Measurements from ENCODE around the gene AGAP2.

Gene AGAP2

GRCh38 chr12:57770734-57771133 is 32.2 kb upstream of the AGAP2 start:
- Histone ChIP-seq H3K36me3 (ENCODE audit: control insufficient read depth in 5 of 5, insufficient read depth in 5 of 5, low read length in 5 of 5) (peaks cover 3 to 23% (median 18%) of the 10 kb centered on the region in 5 donors), H3K27ac (ENCODE audit: low read depth, low read length) (no peak overlapping the region), H3K9me3 (ENCODE audit: control insufficient read depth in 5 of 5, low read length in 5 of 5) (no peaks in the 10 kb centered on the region), H3K4me1 (ENCODE audit: control insufficient read depth in 5 of 5, insufficient read depth in 5 of 5, low read length in 5 of 5) (peaks cover 2 to 40% (median 38%) of the 10 kb centered on the region in 5 donors), H3K9ac (ENCODE audit: low read length in 5 of 5) (no peak overlapping the region), H3K4me3 (ENCODE audit: low read depth in 1 of 5, low read length in 5 of 5) (peak overlapping the region in 1 of 5 donors; percentile 96), H3K27me3 (ENCODE audit: control insufficient read depth in 5 of 5, insufficient read depth in 4 of 5, low read length in 5 of 5) (peaks cover 14 to 22% (median 19%) of the 10 kb centered on the region in 5 donors)

GRCh38 chr12:57769594-57769993 is 31.1 kb upstream of the AGAP2 start:
- H3K9me3 ChIP-seq (ENCODE audit: control insufficient read depth in 5 of 5, low read length in 5 of 5) = no peaks in the 10 kb centered on the region
- no peak overlapping the region for H3K9ac ChIP-seq (ENCODE audit: low read length in 5 of 5)
- H3K4me3 ChIP-seq (ENCODE audit: low read depth in 1 of 5, low read length in 5 of 5) = no peak overlapping the region
- H3K4me1 ChIP-seq (ENCODE audit: control insufficient read depth in 5 of 5, insufficient read depth in 5 of 5, low read length in 5 of 5) = peaks cover 4 to 51% (median 50%) of the 10 kb centered on the region in 5 donors
- H3K27me3 ChIP-seq (ENCODE audit: control insufficient read depth in 5 of 5, insufficient read depth in 4 of 5, low read length in 5 of 5) = peaks cover 23 to 33% (median 31%) of the 10 kb centered on the region in 5 donors
- H3K36me3 ChIP-seq (ENCODE audit: control insufficient read depth in 5 of 5, insufficient read depth in 5 of 5, low read length in 5 of 5) = peaks cover 3 to 19% (median 15%) of the 10 kb centered on the region in 5 donors
- no peak overlapping the region for H3K27ac ChIP-seq (ENCODE audit: low read depth, low read length)

DNA sequence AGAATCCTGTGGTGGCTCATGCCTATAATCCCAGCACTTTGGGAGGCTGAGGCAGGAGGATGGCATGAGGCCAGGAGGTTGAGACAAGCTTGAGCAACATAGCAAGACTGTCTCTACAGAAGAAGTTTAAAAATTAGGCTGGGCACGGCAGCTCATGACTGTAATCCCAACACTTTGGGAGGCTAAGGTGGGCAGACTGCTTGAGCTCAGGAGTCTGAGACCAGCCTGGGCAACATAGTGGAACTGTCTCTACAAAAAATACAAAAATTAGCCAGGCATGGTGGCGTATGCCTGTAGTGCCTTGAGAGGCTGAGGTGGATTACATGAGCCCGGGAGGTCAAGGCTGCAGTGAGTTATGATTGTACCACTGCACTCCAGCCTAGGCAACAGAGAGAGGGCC is 29.3 kb upstream of the AGAP2 start:
- Histone ChIP-seq H3K4me1 (ENCODE audit: control insufficient read depth in 5 of 5, insufficient read depth in 5 of 5, low read length in 5 of 5) (peaks cover 4 to 47% (median 44%) of the 10 kb centered on the region in 5 donors), H3K36me3 (ENCODE audit: control insufficient read depth in 5 of 5, insufficient read depth in 5 of 5, low read length in 5 of 5) (peaks cover 3 to 19% (median 15%) of the 10 kb centered on the region in 5 donors), H3K9me3 (ENCODE audit: control insufficient read depth in 5 of 5, low read length in 5 of 5) (no peaks in the 10 kb centered on the region), H3K4me3 (ENCODE audit: low read depth in 1 of 5, low read length in 5 of 5) (no peak overlapping the region), H3K27me3 (ENCODE audit: control insufficient read depth in 5 of 5, insufficient read depth in 4 of 5, low read length in 5 of 5) (peaks cover 38 to 45% (median 43%) of the 10 kb centered on the region in 5 donors), H3K9ac (ENCODE audit: low read length in 5 of 5) (no peak overlapping the region), H3K27ac (ENCODE audit: low read depth, low read length) (no peak overlapping the region)

DNA sequence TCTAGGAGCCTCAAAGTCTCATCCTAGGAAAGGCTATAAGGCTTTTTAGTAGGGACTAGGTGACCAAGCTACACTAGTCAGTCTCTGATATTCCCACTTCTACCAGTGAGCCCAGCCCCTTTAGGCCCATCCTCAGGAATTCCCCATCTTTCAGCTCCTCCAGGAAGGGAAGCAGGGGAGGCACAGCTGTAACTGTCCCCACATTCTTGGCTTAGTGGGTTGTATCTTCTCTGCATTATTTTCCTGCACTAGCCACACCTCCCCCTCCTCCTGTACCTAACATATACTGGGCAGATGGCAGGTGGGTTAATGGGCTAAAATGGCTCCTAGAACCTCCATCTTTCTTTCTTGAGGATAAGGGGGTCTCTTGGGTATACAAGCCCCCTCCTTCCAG is 28.8 kb upstream of the AGAP2 start:
- Histone ChIP-seq H3K9ac (ENCODE audit: low read length in 5 of 5) (no peak overlapping the region), H3K36me3 (ENCODE audit: control insufficient read depth in 5 of 5, insufficient read depth in 5 of 5, low read length in 5 of 5) (peaks cover 3 to 19% (median 15%) of the 10 kb centered on the region in 5 donors), H3K4me3 (ENCODE audit: low read depth in 1 of 5, low read length in 5 of 5) (no peak overlapping the region), H3K9me3 (ENCODE audit: control insufficient read depth in 5 of 5, low read length in 5 of 5) (no peaks in the 10 kb centered on the region), H3K4me1 (ENCODE audit: control insufficient read depth in 5 of 5, insufficient read depth in 5 of 5, low read length in 5 of 5) (peaks cover 4 to 44% (median 38%) of the 10 kb centered on the region in 5 donors), H3K27me3 (ENCODE audit: control insufficient read depth in 5 of 5, insufficient read depth in 4 of 5, low read length in 5 of 5) (peaks cover 38 to 46% (median 45%) of the 10 kb centered on the region in 5 donors), H3K27ac (ENCODE audit: low read depth, low read length) (no peak overlapping the region)

DNA sequence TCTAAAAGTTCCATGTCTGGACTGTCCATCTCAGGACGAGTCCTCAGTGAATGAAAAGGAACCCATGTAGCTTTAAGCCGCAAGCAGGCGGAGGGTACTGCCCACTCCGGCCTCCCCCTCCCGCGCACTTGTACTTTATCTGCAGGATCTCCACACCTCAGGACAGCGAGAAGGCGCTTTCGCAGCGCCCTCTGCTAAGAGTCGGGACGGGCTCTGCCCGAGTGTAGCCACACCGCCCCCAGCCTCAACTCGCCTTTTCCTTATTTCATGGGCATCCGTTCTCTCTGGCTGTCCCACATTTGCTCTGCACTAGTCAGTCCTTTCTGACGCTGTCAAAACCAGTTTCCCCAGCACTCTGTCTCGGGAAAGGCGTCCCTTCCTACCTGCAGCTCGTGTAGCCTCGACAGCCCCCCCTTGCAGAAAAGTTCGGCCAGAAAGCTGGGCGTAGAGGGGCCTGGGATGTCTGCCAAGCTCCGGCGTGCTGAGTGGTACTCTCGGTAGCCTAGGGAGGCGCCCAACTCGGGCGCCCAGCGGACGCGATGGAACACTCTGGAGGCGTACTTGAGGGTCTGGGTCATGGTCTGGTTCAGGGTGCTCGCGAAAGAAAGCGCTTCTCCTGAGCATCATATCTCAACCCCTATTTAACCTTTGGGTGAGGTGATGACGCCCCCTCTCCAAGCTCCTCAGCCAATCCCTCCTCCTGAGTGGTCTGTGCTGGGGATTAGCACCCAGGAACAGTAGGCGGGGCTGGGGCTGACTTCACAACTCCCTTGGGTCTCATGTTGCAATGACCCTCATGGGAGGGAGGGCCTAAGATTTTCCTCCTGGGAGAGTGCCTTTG is 28.1 kb upstream of the AGAP2 start, which contains the start of gene CYP27B1:
Gene CYP27B1, minus strand, starts transcription at position 615 of the 841 bp plus-strand sequence. Its CDS starts 37 bp downstream, at position 578.
- H3K9me3 ChIP-seq (ENCODE audit: control insufficient read depth in 5 of 5, low read length in 5 of 5) = no peaks in the 10 kb centered on the region
- H3K4me3 ChIP-seq (ENCODE audit: low read depth in 1 of 5, low read length in 5 of 5) = peak within 1 kb of the TSS in 4 of 5 donors; percentile 1 to 35 (median 20)
- H3K9ac ChIP-seq (ENCODE audit: low read length in 5 of 5) = no peak within 1 kb of the TSS
- peaks cover 4 to 38% (median 34%) of the 10 kb centered on the region in 5 donors for H3K4me1 ChIP-seq (ENCODE audit: control insufficient read depth in 5 of 5, insufficient read depth in 5 of 5, low read length in 5 of 5)
- peaks cover 3 to 19% (median 15%) of the 10 kb centered on the region in 5 donors for H3K36me3 ChIP-seq (ENCODE audit: control insufficient read depth in 5 of 5, insufficient read depth in 5 of 5, low read length in 5 of 5)
- H3K27me3 ChIP-seq (ENCODE audit: control insufficient read depth in 5 of 5, insufficient read depth in 4 of 5, low read length in 5 of 5) = peaks cover 38 to 46% (median 45%) of the 10 kb centered on the region in 5 donors
- no peak within 1 kb of the TSS for H3K27ac ChIP-seq (ENCODE audit: low read depth, low read length)

GRCh38 chr12:57765698-57766463 is 27.3 kb upstream of the AGAP2 start:
- Histone ChIP-seq H3K27ac (ENCODE audit: low read depth, low read length) (no peak overlapping the region), H3K9ac (ENCODE audit: low read length in 5 of 5) (peak overlapping the region in 1 of 5 donors; percentile 18), H3K27me3 (ENCODE audit: control insufficient read depth in 5 of 5, insufficient read depth in 4 of 5, low read length in 5 of 5) (peaks cover 38 to 46% (median 45%) of the 10 kb centered on the region in 5 donors)

GRCh38 chr12:57765003-57765697 is 26.6 kb upstream of the AGAP2 start:
- no peak overlapping the region for H3K27ac ChIP-seq (ENCODE audit: low read depth, low read length)
- peaks cover 3 to 15% (median 13%) of the 10 kb centered on the region in 5 donors for H3K36me3 ChIP-seq (ENCODE audit: control insufficient read depth in 5 of 5, insufficient read depth in 5 of 5, low read length in 5 of 5)
- H3K9ac ChIP-seq (ENCODE audit: low read length in 5 of 5) = peak overlapping the region in 1 of 5 donors; percentile 18
- H3K9me3 ChIP-seq (ENCODE audit: control insufficient read depth in 5 of 5, low read length in 5 of 5) = no peaks in the 10 kb centered on the region
- peaks cover 2 to 28% (median 25%) of the 10 kb centered on the region in 5 donors for H3K4me1 ChIP-seq (ENCODE audit: control insufficient read depth in 5 of 5, insufficient read depth in 5 of 5, low read length in 5 of 5)
- H3K4me3 ChIP-seq (ENCODE audit: low read depth in 1 of 5, low read length in 5 of 5) = peak overlapping the region in 4 of 5 donors; percentile 35 to 59 (median 44)
- peaks cover 38 to 46% (median 45%) of the 10 kb centered on the region in 5 donors for H3K27me3 ChIP-seq (ENCODE audit: control insufficient read depth in 5 of 5, insufficient read depth in 4 of 5, low read length in 5 of 5)

More at GRCh38 chr12:57765698-57766463, 27.3 kb upstream of the AGAP2 start:
- Histone ChIP-seq H3K4me1 (ENCODE audit: control insufficient read depth in 5 of 5, insufficient read depth in 5 of 5, low read length in 5 of 5) (peaks cover 2 to 30% (median 26%) of the 10 kb centered on the region in 5 donors), H3K9me3 (ENCODE audit: control insufficient read depth in 5 of 5, low read length in 5 of 5) (no peaks in the 10 kb centered on the region), H3K36me3 (ENCODE audit: control insufficient read depth in 5 of 5, insufficient read depth in 5 of 5, low read length in 5 of 5) (peaks cover 3 to 19% (median 15%) of the 10 kb centered on the region in 5 donors), H3K4me3 (ENCODE audit: low read depth in 1 of 5, low read length in 5 of 5) (peak overlapping the region in 4 of 5 donors; percentile 22 to 59 (median 44))

GRCh38 chr12:57764662-57765002 is 26.1 kb upstream of the AGAP2 start:
- Histone ChIP-seq H3K9me3 (ENCODE audit: control insufficient read depth in 5 of 5, low read length in 5 of 5) (no peaks in the 10 kb centered on the region), H3K4me1 (ENCODE audit: control insufficient read depth in 5 of 5, insufficient read depth in 5 of 5, low read length in 5 of 5) (peaks cover 2 to 28% (median 25%) of the 10 kb centered on the region in 5 donors), H3K27me3 (ENCODE audit: control insufficient read depth in 5 of 5, insufficient read depth in 4 of 5, low read length in 5 of 5) (peaks cover 38 to 46% (median 45%) of the 10 kb centered on the region in 5 donors), H3K9ac (ENCODE audit: low read length in 5 of 5) (no peak overlapping the region), H3K4me3 (ENCODE audit: low read depth in 1 of 5, low read length in 5 of 5) (peak overlapping the region in 4 of 5 donors; percentile 35 to 59 (median 44)), H3K27ac (ENCODE audit: low read depth, low read length) (no peak overlapping the region), H3K36me3 (ENCODE audit: control insufficient read depth in 5 of 5, insufficient read depth in 5 of 5, low read length in 5 of 5) (peaks cover 3 to 13% (median 9%) of the 10 kb centered on the region in 5 donors)

DNA sequence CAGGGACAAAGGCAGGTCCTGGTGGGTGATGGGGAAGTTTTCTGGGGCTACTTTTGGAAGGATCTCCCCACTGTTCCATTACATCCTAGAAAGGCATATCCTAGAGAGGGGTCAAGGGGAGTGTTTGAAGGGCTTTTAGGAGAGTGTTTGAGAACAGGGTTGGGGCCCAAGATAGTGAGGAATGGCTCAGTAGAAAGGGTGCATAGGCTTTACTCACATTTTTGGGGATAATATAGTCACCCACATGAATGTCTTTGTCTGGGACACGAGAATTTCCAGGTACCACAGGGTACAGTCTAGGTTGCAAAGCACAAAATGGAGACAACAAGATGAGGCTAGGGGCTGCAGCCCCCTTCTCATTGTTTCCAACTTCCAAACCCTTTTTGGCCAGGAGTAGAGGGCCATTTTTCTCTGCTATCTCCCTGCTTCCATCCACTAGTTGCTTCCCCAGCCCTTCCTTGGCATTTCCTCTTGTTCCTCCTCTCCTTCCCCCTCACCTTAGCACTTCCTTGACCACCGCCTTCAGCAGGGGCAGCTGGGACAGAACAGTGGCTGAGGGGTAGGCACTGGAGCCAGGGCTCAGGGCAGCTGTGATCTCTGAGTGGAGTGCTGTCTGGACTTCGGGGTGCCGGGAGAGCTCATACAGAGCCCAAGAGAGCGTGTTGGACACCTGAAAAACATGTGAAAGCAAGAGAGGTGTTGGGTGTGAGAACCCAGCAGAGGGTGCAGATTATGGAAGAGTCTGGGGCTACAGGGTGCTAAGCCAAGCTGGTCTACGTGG is 25.5 kb upstream of the AGAP2 start:
- Histone ChIP-seq H3K4me1 (ENCODE audit: control insufficient read depth in 5 of 5, insufficient read depth in 5 of 5, low read length in 5 of 5) (peaks cover 2 to 28% (median 25%) of the 10 kb centered on the region in 5 donors), H3K9ac (ENCODE audit: low read length in 5 of 5) (no peak overlapping the region), H3K27ac (ENCODE audit: low read depth, low read length) (no peak overlapping the region), H3K36me3 (ENCODE audit: control insufficient read depth in 5 of 5, insufficient read depth in 5 of 5, low read length in 5 of 5) (peaks cover 3 to 10% (median 6%) of the 10 kb centered on the region in 5 donors), H3K27me3 (ENCODE audit: control insufficient read depth in 5 of 5, insufficient read depth in 4 of 5, low read length in 5 of 5) (peaks cover 38 to 46% (median 45%) of the 10 kb centered on the region in 5 donors), H3K9me3 (ENCODE audit: control insufficient read depth in 5 of 5, low read length in 5 of 5) (peaks cover 0 to 2% (median 0%) of the 10 kb centered on the region in 5 donors), H3K4me3 (ENCODE audit: low read depth in 1 of 5, low read length in 5 of 5) (peak overlapping the region in 1 of 5 donors; percentile 36)

Measured in subcutaneous abdominal adipose tissue (tissue), 5 donors.